Myocyte (in vitro differentiated cells): ENCODE data around the gene DEPP1. TPM values are rescaled to one million over a fixed set of nuclear protein-coding genes. Genes with fewer than 3 reads are reported as not detected.

Source experiments
- DNase-seq: peaks from one replicate; pipeline ENCODE4 v3.0.0-alpha.2; 2012; ENCODE audit warnings: low read depth
- total RNA-seq: library from RNA; depleted of rRNA; stranded (reverse); fragments of >200 nt; gene quantifications from 2 replicates; pipeline ENCODE4 v1.2.3, GENCODE V29; 2014

Gene DEPP1
- total RNA-seq, 1 donor from 2014 or later: 55.5 TPM

DNA sequence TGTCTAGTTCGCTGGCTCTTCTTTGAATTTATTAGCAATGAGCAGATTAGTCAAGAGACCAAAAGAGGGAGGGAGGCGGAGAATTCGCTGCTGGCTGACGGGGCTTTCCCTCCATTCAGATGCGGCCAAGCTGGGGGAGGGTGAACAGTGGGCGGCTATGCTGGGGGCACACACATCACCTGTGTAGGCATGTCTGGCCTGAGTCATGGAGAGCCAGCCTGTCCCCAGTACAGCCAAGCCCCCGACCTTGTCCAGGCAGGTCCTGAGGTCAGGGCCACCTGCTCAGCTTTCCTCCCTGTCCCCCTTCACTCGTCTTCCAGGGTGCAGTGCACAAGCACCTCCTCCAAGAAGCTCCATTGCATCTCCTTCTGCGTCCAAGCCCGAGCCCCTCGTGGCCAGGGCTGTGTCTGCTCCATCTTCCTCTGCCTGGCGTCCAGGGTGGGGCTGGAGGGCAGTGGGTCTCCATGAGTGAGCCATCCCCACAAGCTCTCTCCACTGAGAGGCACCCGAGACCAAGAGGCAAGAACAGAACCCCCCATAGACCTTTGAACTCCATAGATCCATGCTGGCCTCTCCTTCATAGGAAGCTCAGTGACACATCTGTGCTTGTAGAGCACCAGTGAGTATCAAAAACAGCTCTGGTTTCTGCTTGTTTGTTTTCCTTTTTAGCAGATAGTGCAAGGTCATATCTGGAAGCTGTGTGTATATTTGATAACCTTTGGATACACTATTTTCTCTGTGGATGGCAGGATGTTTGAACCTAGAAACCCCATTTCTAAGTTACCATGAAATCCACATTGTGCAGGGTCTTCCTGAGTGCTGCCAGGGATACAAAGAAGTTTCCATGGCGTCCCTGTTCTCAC, 1.9 kb upstream of the DEPP1 start:
- DNase-seq: no peak

DNA sequence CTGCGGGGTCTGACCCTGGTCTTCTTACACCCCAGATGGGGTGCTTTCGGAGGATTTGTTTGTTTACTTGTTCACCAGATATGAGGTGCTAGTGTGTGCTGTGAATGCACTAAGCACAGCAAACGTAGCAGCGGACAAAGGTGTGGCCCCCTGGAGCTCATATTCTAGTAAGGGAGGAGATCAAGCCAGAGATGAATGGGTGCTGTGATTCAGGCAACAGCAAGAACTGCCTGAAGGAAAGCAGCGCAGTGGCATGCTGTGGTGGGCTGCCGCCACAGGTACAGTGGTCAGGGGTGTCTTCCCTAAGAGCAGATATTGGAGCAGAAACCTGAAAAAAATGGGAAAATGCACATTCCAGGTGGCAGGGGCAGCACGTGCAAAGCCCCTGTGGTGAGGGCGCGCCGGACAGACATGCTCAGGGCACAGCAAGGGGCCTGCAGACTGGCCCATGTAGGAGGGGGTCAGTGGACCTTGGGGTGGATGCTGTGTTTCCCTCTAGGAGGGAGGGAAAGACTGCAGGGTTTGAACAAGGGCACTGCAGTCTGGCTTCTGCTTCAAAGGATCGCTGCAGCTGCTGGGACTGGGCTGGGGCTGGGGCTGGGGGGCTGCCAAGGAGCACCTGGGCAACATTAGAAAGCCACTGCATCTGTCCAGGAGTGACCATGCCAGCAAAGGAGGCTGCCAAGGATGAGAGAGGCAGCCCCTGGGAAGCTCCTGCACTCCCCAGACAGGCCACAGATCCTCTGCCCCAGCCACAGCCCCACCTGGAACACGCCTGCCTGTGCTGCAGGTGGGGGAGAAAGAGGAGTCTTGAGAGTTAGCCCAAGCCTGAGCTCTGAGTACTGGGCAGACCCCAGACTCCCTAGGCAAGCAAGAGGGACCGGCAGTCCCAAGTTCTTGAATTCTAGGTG, 927 bp upstream of the DEPP1 start:
- peak; percentile 72 for DNase-seq

DNA sequence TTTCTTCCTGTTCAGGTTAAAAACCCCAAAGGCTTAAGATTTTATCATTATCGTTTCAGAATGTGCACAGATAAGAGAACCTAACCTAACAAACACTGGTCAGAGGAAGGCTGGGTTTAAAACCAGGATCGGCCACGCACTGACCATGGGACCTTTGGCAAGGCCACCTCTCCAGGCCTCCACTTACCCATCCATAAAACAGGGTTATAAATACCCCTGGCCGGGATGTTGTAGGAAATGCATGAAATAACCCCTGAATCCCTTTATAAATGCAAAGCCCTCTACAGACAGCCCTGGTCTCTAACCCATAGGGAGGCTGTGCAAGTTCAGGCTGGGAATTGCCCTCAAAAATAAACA, 418 bp downstream of the DEPP1 start:
- DNase-seq: no peak

DNA sequence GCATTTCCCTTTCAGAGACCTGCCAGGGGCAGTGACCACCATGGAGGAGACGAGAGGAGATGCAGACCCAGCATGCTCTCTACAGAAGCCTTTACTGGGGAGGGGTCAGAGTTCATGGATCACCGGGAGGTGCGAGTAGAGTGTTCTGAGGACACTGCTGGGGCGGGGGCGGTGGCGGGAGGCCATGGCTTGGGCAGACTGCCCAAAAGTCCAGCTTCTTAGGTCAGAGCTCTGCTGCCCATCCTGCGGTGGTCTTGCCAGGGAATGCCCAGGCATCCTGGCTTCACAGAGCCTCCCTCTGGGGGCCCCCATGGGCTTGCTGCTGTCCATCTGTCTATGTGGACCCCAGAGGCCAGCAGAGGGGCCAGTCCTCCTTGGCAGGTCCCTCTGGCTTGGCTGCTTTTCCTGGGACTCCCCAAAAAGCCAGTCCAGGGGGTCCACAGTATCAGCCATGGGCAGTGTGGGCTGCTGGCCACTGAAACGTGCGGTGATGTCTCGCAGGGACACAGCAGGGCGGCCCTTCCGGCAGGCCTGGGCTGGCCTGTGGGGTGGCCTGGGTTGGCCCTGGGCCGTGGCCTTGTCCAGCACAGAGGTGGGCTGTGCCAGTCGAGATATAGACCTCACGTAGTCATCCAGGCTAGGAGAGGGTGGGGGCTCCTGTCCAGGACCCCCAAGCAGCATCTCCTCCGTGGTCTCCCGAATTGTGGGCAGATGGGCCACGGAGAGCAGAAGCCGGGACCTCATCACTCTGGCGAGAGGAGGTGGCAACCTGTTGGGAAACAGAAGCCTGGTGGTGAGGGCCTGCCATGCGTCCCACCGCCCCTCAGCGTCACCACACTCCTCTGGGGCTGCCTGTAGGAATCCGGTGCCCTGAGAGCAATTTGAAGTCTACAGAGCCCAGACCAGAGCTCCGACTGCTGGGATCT, 1.1 kb downstream of the DEPP1 start:
- peak; percentile 68 for DNase-seq

DNA sequence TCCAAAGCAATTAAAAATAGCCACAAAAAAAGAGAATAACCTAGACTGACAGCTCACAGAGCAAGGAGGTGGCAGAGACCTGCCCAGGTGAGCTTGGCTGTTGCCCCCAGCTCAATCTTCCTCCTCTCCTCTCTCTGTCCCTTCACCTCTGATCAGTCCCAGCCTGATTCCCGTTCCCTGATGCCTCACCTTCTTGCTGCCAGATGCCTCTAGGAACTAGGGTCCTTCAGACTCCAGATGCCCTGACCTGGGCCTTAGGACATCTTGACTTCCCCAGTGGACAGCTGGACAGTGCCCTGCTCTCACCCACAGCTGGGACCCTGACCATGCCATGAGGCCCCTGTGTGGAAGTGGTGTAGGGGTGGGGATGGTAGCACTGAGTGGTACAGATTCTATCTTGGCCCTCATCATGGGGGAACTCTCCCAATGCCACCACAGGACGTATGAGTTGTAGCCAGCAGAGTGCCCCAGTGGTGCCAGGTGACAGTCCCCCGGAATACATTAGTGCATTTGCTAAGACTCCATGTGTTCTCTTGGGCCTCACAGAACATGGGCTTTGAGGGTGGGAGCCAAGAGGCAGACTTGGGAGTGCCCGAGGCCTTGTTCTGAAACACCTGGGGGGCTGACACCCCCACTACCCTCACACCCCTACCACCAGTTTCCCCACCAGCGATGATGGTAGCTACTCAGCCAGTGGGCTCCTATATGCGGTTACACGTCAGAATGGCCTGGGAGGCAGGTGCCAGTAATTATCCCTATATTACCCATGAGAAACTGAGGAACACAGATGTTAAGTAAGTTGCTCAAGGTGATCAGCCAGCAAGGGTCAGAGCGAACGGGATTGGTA, 2.0 kb downstream of the DEPP1 start:
- no peak for DNase-seq

DNA sequence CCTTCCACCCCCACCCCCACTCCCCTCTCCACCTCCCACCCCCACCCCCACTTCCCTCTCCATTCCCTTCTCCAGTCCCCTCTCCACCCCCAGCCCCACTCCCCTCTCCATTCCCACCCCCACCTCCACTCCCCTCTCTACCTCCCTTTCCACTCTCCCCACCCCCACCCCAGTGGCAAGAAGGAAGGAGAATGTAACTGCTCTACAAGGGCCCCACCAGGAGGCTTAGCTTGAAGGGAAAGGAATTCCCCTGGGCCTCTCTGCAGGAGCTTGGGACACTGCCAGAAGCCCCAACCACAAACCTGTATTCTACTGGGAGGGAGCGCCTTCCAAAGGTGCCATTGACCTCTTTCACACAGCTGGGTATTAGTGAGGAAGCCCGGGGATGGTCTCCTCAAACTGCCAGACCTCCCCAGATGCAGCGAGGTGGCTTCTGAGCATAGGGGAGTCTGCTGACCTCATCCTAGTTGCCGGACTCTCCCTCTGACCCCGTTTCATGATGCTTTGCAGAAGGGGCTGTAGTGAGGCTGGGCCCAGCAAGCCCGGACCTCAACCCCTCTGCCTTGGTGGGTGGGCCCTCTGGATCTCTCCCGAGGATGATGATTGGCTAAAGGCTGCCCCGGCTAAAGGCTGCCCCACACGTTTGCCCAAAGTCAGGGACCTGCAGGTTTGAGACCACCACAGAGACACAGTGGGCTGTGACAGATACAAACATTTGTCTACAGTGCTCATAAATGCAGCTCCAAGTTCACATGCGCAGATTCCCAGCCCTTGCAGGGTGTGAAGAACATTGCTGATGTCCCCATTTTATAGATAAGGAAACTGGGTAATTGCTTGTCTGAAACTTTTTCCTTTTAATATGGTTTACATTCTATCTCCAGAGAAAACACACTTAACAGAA, 2.9 kb downstream of the DEPP1 start:
- DNase-seq: peak; percentile 81

DNA sequence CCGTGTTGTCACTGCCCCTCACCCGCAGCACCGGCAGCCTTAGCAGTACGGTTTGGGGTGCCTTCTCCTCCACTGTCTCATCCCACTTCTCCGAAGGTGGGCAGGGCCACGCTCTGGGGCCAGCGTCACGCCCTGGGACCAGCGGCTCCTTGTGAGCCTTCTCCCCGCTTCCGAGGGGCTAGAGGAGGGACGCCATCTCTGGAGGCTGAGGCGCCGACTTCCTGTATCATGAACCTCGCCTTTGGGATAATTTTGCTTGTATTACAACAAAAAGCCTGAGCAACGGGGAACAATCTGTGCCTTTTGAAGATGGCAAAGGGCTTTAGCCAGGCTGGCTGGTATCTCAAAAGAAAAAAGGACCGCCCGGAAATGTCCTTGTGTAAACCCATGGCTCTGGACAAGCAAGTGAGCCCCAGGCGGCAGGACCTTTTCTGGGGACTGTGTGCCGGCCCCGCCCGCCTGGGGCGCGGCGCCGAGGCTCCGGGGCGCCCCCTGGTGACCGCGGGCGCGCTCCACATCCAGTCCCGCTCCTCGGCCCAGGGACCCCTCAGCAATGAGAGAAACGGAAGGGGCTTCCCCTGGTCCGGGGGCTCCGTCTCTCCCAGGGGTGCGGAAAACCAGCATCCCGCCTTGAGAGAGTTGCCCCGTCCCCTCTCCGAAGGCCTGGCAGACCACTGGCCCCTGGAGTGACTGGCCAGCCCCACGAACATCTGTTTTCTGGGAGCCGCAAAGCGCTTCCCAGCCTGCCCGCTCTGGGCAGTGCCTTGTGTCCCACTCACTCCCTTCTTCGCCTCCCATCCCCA, 3.8 kb downstream of the DEPP1 start:
- peak; percentile 82 for DNase-seq

DNA sequence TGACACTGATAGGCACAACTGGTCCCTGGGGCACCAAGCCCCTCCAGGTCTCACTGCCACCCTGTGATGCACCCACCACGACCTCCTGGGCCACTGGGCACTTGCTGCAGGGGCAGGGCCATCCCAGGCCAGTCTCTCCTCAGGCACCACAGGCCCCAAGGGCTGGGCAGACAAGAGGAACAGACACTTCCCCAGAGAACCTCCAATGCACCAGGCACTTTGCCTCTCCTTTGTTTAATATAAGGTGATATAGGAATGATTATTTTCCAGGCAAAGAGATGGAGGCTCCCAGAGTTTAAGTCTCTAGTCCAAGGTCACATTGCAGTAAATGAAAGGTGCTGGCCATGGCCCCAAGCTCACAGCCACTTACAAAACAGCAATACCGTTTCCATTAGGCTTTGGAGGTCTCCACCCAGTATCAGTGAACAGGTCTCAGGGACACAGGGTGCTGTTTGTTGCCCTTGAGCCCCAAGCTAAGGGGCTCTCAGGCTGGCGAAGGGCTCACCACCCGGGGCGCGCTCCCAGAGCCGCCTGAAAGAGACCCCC, 4.5 kb downstream of the DEPP1 start:
- no peak for DNase-seq

DNA sequence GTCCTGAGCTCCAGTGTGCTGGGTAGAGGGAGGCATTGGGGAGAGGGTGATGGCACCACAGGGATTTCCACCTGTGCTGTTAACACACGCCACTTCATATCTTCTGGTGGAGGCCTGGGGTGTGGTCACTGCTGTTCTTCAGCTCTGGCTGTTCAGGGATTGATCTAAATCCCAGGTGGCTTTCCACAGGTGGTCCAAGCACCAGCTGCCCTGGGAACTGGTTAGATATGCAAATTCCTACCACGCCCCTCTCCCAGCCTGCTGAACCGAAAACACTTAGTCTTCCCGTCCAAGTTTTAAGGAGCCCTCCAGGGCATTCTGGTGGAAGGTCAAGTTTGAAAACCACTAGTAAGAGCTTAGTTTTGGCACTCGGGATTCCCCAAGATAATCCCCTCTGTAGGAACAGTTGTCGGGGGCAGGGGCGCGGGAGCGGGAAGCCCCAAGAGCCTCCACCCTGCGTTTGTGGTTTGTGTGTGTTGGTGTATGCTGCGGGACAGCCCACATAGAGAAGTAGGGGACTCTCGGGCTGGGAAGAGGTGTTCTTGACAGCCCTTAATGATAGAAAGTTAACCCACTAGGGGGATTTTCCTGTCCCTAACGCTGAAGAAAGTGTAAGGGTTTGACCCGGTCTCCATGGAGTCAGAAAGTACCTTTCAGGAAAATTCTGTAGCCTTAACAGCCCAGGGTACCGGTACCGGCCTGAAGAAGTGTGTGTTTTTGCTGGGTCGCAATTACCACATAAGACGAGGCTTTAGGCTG, 5.1 kb downstream of the DEPP1 start:
- peak; percentile 84 for DNase-seq

DNA sequence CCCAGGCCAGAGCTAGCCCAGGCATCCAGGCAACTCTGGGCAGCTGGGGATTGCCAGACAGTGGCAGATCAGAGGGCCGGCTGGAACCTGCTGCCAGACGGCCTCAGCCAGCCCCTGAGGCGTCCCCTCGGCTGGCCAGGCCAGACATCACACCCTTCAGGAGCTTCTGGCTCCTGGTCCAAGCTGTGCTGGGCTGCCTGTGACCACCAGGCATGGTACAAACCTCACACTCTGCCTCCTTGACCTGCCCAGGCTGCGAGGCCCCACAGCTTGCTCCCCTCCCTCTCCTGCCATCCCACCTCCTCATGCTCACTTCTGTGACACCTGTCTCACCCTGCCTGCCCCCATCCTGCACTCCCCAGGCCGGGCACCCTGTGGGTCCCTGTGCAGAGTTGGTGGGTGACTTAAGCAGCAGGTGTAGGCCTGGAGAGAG, 5.7 kb downstream of the DEPP1 start:
- no peak for DNase-seq

DNA sequence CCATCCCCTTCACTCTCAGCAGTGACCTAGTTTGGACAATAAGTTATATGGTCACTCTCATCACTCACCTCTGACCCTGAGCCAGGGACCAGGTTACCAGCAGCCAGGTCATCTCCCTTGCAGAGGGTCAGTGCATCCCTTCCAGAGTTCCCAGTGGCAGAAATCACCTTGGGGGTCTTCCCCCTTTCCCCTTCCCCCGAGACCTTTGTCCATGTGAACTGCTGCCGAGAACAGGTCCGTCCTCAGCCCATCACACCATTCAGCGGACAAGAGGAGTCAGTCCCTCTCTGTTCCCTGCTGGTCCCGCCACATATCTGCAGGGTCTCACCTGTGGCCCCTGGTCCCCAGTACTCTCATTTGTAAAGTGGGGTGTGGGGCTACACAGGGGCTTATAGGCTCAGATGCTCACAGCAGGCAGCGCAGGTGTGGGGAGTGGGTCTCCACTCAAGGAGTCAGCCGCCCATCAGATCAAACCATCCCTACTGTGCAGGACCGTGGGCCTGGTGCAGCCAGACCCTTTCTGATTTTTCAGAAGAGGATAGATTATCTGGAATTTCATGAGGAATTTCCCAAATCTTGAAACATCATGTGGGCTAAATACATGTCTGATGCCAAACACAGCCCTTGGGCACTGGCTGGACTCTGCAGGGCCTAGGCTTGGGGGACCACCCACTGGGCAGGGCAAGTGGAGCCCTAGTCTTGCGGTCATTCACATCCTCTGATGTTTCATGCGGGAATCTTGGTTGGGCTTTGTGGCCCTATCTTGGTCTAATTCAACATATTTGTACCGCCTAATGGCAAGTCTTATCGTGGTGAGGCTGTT, 6.5 kb downstream of the DEPP1 start:
- DNase-seq: no peak

DNA sequence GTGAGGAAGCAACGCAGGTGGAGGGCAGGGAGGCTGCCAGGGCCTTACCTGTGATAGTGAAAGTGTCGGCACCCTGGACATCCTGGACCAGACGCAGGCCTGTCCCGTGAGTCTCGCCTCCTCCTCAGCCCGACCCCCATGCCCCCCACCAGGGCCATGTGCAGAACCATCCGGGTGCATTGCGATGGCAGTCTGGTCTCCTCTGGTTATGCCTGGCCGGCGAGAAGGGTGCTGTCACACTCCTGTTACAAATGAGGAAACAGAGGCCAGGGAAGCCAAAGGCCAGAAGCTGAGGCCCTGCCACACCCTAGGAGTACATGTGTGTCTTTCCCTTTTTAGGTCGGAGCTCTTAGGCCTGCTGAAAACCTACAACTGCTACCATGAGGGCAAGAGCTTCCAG, 7.2 kb downstream of the DEPP1 start:
- DNase-seq: no peak

DNA sequence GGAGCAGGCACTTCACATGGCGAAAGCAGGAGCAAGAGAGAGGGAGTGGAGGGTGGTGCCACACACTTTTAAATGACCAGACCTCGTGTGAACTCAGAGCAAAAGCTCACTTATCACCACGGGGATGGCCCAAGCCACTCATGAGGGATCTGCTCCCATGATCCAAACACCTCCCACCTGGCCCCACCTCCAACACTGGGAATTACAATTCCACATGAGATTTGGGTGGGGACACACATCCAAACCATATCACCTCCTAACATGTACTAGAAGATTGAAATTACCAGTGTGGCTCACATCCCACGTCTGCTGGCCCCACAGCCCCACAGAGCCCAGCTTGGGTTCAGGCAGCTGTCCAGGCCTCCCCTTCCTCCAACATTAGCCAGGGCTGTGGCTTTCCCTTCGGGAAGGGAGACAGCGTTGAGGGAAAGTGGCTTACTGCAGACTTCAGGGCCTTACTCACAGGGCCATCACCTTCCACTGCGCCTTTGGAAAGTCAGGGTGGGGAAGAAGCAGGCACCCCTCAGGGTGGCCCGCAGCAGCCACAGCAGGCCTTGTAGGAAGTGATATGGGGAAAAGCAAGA, 7.7 kb downstream of the DEPP1 start:
- peak; percentile 65 for DNase-seq

DNA sequence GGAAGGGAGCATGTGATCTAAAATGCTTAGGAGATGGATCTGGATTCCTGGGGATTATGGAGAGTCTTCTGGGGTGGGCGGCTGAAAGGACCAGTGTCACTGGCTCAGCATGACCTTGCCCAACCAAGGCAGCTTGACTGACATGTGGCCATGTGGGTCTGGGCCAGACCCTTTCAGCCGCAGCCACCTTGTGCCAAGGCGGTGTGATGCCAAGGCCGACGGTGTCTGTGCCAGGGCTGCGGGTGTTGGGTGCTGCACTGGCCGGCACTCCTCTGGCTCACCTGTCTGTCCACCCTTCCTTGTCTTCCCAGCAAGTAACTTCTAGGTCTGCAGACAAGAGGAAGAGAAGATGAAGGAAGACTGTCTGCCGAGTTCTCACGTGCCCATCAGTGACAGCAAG, 8.8 kb downstream of the DEPP1 start:
- no peak for DNase-seq

DNA sequence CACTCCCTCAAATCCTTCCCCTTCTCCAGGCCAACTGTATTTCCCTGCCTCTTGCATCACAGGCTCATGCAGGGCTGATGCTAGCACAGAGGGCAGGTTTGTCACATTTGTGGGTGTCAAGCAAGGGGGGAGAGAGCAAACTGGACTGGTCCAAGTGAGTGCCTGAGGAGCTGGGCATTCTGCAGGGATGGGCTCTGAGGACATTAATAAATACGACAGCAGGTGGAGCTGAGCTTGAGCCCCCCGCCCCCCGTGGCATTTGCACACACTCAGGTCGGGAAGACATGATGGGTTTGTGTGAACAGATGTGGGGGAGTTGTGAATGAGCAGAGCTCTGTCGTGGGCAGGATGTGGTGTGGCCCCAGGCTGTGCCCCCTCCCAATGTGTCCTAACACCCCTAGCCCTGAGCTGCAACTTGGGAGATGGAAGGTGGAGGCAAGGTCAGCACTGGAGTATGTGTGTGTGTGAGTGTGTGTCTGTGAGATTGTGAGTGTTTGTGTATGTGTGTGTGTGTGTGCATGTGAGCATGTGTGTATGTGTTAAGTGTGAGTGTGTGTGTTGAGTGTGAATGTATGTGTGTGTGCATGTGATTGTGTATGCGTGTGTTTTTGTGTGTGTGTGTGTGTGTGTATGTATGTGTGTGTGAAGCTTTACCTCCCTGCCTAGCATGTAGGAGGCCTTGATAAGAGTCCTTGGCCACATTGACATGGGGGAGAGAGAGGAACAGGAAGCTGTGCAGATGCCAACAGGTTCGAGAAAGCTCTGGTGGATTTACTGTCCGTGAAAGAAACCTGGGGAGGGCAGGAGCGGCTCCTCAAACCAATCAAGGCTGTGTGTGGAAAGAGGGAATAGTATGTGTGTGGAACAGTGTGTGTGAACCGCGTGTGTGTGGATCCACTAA, 9.9 kb downstream of the DEPP1 start:
- DNase-seq: peak; percentile 69
